Erythroblast (primary cell): ENCODE measurements around the gene MYH9.

Experiments
- GATA1 ChIP-seq: IDR thresholded peaks from 2 replicates; pipeline ENCODE4 v1.6.1; 2011; ENCODE audit warnings: low read depth, mild to moderate bottlenecking, control low read depth, low read length, moderate library complexity
- POLR2A ChIP-seq: IDR thresholded peaks from 2 replicates; pipeline ENCODE4 v1.6.1; 2011; ENCODE audit warnings: mild to moderate bottlenecking, low read length

DNA sequence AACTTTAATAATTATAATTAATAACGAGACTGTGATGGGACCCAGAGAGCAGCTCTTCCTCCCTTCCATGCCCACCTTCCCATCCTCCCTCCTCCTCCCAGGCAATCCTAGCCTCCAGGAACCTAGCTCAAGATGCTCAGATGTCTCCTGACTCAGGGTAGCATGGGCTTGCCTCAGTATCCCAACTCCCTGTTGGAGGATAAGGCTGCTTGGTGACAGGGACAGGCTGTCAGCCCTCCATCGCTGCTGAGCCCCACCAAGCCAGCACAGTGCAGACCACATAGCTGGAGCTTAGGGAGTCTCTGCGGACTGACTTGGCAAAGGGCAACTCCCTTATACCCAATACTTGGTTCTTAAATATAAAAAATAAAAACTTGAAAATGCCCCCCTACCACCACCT is 11.5 kb downstream of the MYH9 start:
- TF ChIP-seq POLR2A, result no peak
- TF ChIP-seq GATA1, result no peak
